K562 (cell line): ENCODE results near the gene MECP2. TPM values are rescaled to one million over a fixed set of nuclear protein-coding genes. Genes with fewer than 3 reads are reported as not detected.

Experiments used
- ATAC-seq: fragments of 200-7000 bp; cut with Tn5 transposase; 3 replicates; pipeline ENCODE4 v1.9.1; 2020; ENCODE audit warnings: moderate library complexity
- BruUV-seq: library from RNA; stranded (reverse); fragments of 400-500 nt; replicated peaks from 2 replicates; lab custom pipeline; 2021; lab: Mats Ljungman, UMichigan
- CTCF ChIA-PET: fragments of 300-600 bp; formaldehyde crosslinking; extraction: SDS; loops from one replicate; lab custom pipeline; 2021; ENCODE audit warnings: low intra/inter-chr PET ratio; lab: Yijun Ruan, JAX
- POLR2A ChIA-PET: fragments of 300-600, 350-650 bp; sonication (Branson Sonifier 250); formaldehyde crosslinking; extraction: SDS; loops from one replicate; lab custom pipeline; 2021; ENCODE audit warnings: antibody characterized with exemption, inconsistent platforms; lab: Yijun Ruan, JAX
- DNase-seq, 4 experiments: peaks; one replicate each; pipeline versions ENCODE4 v3.0.0 to v3.0.0-alpha.2; 2011 to 2018; ENCODE audit warnings: low spot score in 3 of 4, mixed read lengths in 3 of 4; ENCODE audit errors: extremely low read depth in 1 of 4
- FAIRE-seq: peaks from 2 replicates; lab custom pipeline; 2011; peaks lifted over from hg19 to GRCh38; lab: Jason Lieb, UNC
- H2AFZ ChIP-seq: 2 replicates; pipeline ENCODE4 v1.6.0; 2011; ENCODE audit warnings: low read depth, low read length, control low read depth, inconsistent platforms
- H3K27ac ChIP-seq: fragments of 200-600 bp; 3 replicates; pipeline ENCODE4 v1.8.0; 2011; ENCODE audit warnings: low read depth, mild to moderate bottlenecking, control low read depth, inconsistent platforms, low read length, moderate library complexity, mixed read lengths; ENCODE audit errors: extremely low read depth
- H3K27me3 ChIP-seq, 2 experiments: fragments of 300-600 bp in 1 of 2; 2 replicates in 1 of 2; 3 replicates in 1 of 2; pipeline versions ENCODE4 v1.6.0 to v1.8.0; 2011; ENCODE audit warnings: inconsistent platforms in 2 of 2, low read length in 2 of 2, mild to moderate bottlenecking in 1 of 2, mixed read lengths in 1 of 2, moderate library complexity in 1 of 2; ENCODE audit not compliant: control insufficient read depth in 2 of 2, insufficient read depth in 2 of 2
- H3K36me3 ChIP-seq: fragments of 300-600 bp; 3 replicates; pipeline ENCODE4 v1.8.0; 2011; ENCODE audit warnings: mild to moderate bottlenecking, low read length, inconsistent platforms; ENCODE audit not compliant: control insufficient read depth, insufficient read depth
- H3K4me1 ChIP-seq, 2 experiments: fragments of 200-600 bp in 1 of 2; replicated peaks in 1 of 2; 2 replicates in 1 of 2; 3 replicates in 1 of 2; pipeline versions ENCODE4 v1.5.1 to v1.8.0; 2011; ENCODE audit warnings: inconsistent platforms in 2 of 2, low read length in 2 of 2, mild to moderate bottlenecking in 1 of 2, mixed read lengths in 1 of 2, moderate library complexity in 1 of 2; ENCODE audit not compliant: control insufficient read depth in 2 of 2, insufficient read depth in 2 of 2
- H3K4me2 ChIP-seq: 2 replicates; pipeline ENCODE4 v1.6.1; 2011; ENCODE audit warnings: low read length, control low read depth, inconsistent platforms, mixed read lengths; ENCODE audit not compliant: insufficient read depth
- H3K4me3 ChIP-seq: fragments of 200-600 bp; sonication (generic), shearing (Covaris generic); 2 replicates; pipeline ENCODE4 v1.5.1; 2016; ENCODE audit warnings: control low read depth, inconsistent platforms
- H3K79me2 ChIP-seq: fragments of 200-600 bp; 3 replicates; pipeline ENCODE4 v1.8.0; 2011; ENCODE audit warnings: low read length, inconsistent platforms; ENCODE audit not compliant: control insufficient read depth, insufficient read depth
- H3K9ac ChIP-seq, 2 experiments: 2 replicates each; pipeline versions ENCODE4 v1.6.0 to v1.6.1; 2011; ENCODE audit warnings: low read depth in 2 of 2, low read length in 2 of 2, control low read depth in 1 of 2, inconsistent platforms in 1 of 2, mild to moderate bottlenecking in 1 of 2, mixed read lengths in 1 of 2; ENCODE audit not compliant: insufficient read depth in 1 of 2
- H3K9me1 ChIP-seq: one replicate; pipeline ENCODE4 v1.6.0; 2011; ENCODE audit warnings: inconsistent platforms, mild to moderate bottlenecking, low read length, moderate library complexity; ENCODE audit not compliant: control insufficient read depth, insufficient read depth
- H3K9me3 ChIP-seq: replicated peaks from 2 replicates; pipeline ENCODE4 v1.5.1; 2011; ENCODE audit warnings: low read depth, low read length, inconsistent platforms; ENCODE audit not compliant: control insufficient read depth, insufficient read depth
- H4K20me1 ChIP-seq: replicated peaks from 2 replicates; pipeline ENCODE4 v1.6.1; 2011; ENCODE audit warnings: low read length, inconsistent platforms, mixed read lengths; ENCODE audit not compliant: control insufficient read depth, insufficient read depth
- ARNT ChIP-seq, 2 experiments: fragments of 450-650 bp; IDR thresholded peaks; 2 replicates each; pipeline ENCODE4 v1.6.1; 2016; ENCODE audit warnings: mild to moderate bottlenecking in 1 of 2
- ATF1 ChIP-seq, 2 experiments: fragments of 450-650 bp in 1 of 2; IDR thresholded peaks; 2 replicates each; pipeline ENCODE4 v1.6.1; 2016; ENCODE audit warnings: missing compliant biosample characterization in 1 of 2, missing genetic modification characterization in 1 of 2
- DEAF1 ChIP-seq: fragments of 450-650 bp; formaldehyde crosslinking; IDR thresholded peaks from 2 replicates; pipeline ENCODE4 v1.4.0; 2020; ENCODE audit warnings: mild to moderate bottlenecking, moderate library complexity
- MGA ChIP-seq: fragments of 450-650 bp; IDR thresholded peaks from 2 replicates; pipeline ENCODE4 v1.6.1; 2016; ENCODE audit warnings: mild to moderate bottlenecking, moderate library complexity
- POLR2G ChIP-seq: fragments of 200-400 bp; formaldehyde crosslinking; IDR thresholded peaks from 2 replicates; pipeline ENCODE4 v1.6.1; 2017; ENCODE audit warnings: low read depth, mild to moderate bottlenecking, antibody characterized with exemption, low read length, moderate library complexity
- YY1 ChIP-seq, 3 experiments: IDR thresholded peaks; 2 replicates each; pipeline ENCODE4 v1.6.1; 2011; ENCODE audit warnings: low read length in 2 of 3, mild to moderate bottlenecking in 2 of 3, moderate library complexity in 2 of 3, borderline replicate concordance in 1 of 3, control low read depth in 1 of 3, low read depth in 1 of 3; ENCODE audit not compliant: insufficient read depth in 3 of 3, insufficient replicate concordance in 2 of 3, control insufficient read depth in 1 of 3, insufficient read length in 1 of 3; ENCODE audit errors: extremely low read depth in 1 of 3
- WGBS: fragments of 100-300 bp; shearing (Covaris generic); methylation state at CpG from one replicate; pipeline ENCODE4 v1.1.6; 2016; ENCODE audit warnings: low coverage, mixed read lengths; ENCODE audit not compliant: insufficient coverage; ENCODE audit errors: missing lambda C conversion rate; 5-methylcytosine and 5-hydroxymethylcytosine counted together
- in situ Hi-C: fragments of 300-500 bp; cut with MboI; formaldehyde crosslinking; loops from 4 replicates; pipeline ENCODE4 v1.15.0; 2018; ENCODE audit warnings: inconsistent platforms, mixed read lengths
- intact Hi-C: fragments of 100-400 bp; cut with micrococcal nuclease; formaldehyde crosslinking; loops from 2 replicates; pipeline ENCODE4 v1.14.2; 2022
- polyA plus RNA-seq, 8 experiments: library from polyadenylated mRNA; depleted of rRNA in 4 of 8; stranded (reverse) in 5 of 8; unstranded in 3 of 8; fragments of >200 nt; fragmentation: Nextera tagmentation in 2 of 8; fragmentation: Illumina TruSeq in 1 of 8; extraction: Ambion mirVana in 2 of 8; extraction: Trizol in 1 of 8; gene quantifications; 2 replicates each; pipeline versions ENCODE4 v1.2.1 to v1.2.3, GENCODE V29; 2011 to 2014; ENCODE audit warnings: inconsistent platforms in 1 of 8, missing spikeins in 1 of 8
- total RNA-seq, 7 experiments: library from RNA; depleted of rRNA in 6 of 7; stranded (reverse); fragments of >200 nt in 6 of 7; fragmentation: Illumina TruSeq in 2 of 7; extraction: Trizol in 2 of 7; gene quantifications; 2 replicates each; pipeline versions ENCODE4 v1.2.1 to v1.2.3, GENCODE V29; 2011 to 2021; ENCODE audit warnings: low replicate concordance in 1 of 7
- TF ChIP-seq, protein P1 (sequence below): fragments of 250-450 bp; sonication (Bioruptor Pico); IDR thresholded peaks from 2 replicates; pipeline ENCODE4 v1.9.0; 2021; ENCODE audit warnings: mild to moderate bottlenecking

The MECP2 gene
- total and polyA plus RNA-seq, 9 of the 15 experiments (the other 6 are each of a cell fraction or from before 2014, with no cell fraction given) = 2.1 to 50.9 (median 30.5) TPM

- Histone ChIP-seq H3K9me3 (no peaks in the 10 kb centered on the region), H3K36me3 (peaks cover 61% of the 10 kb centered on the region), H3K4me1 (peaks cover 0 to 2% of the 10 kb centered on the region in 2 experiments; a peak in 3 of 5 replicates), H3K79me2 (peaks cover 80% of the 10 kb centered on the region), H3K4me3 (no peak overlapping the region), H3K9me1 (no peaks in the 10 kb centered on the region), H3K27me3 (no peaks in the 10 kb centered on the region), H3K9ac (no peak overlapping the region), H3K27ac (no peak overlapping the region; the same call in 2 of the 3 replicates), H3K4me2 (no peak overlapping the region), H4K20me1 (peaks cover 19% of the 10 kb centered on the region), H2AFZ (no peak overlapping the region)
- FAIRE-seq (no peak), DNase-seq (no peak), ATAC-seq (no peak)
- in situ Hi-C loops = no loop called here
- intact Hi-C loops = no loop called here
- TF ChIP-seq ARNT (IDR thresholded peaks at IDR 0.05) = no peak
- no peak for TF ChIP-seq DEAF1 (CRISPR knock-in tag)
- TF ChIP-seq MGA = no peak
- no peak for TF ChIP-seq ATF1 (CRISPR knock-in tag; IDR thresholded peaks at IDR 0.05)
- TF ChIP-seq ATF1 (tag; IDR thresholded peaks at IDR 0.05) = no peak
- no peak for TF ChIP-seq POLR2G
- no peak for TF ChIP-seq YY1 (IDR thresholded peaks at IDR 0.05; ENCODE audit: borderline replicate concordance in 1 of 3, control insufficient read depth in 1 of 3, extremely low read depth in 1 of 3, insufficient read depth in 3 of 3, insufficient read length in 1 of 3, insufficient replicate concordance in 2 of 3, low read depth in 1 of 3, low read length in 2 of 3)
- TF ChIP-seq, protein P1, sequence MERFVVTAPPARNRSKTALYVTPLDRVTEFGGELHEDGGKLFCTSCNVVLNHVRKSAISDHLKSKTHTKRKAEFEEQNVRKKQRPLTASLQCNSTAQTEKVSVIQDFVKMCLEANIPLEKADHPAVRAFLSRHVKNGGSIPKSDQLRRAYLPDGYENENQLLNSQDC = no peak
- no TSS peak for BruUV-seq
- POLR2A ChIA-PET = no interaction called here
- 100% methylated on average over 1 of the region's 1 CpG for WGBS
- CTCF ChIA-PET = no interaction called here
These were observed 39.7 kb downstream of the MECP2 start for GRCh38 chrX:154057791-154058190.
